ENCODE measurements around the gene NSRP1.
"Not testable (repeated sequence)": the region's sequence is repeated elsewhere in the genome, so short reads cannot be mapped to it uniquely, and the experiment has no call there.

NSRP1 gene

DNA sequence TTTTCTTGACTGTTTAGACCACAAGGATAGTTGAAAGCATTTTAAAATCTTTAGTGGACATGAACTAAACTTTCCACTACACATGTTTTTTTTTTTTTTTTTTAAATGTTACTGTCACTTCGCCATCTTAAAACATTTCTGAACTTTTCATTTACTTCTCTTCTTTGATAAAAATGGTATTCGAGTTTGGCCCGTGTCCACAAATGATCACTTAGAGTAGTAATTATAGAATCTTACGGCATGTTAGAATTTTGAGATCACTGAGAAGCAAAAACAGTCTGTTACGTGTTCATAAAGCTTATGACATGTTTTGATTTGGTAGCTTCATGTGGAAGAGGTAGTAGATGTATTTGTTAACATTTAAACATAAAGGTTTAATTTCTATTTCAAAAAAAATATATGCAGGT lies 1.1 kb downstream of the NSRP1 start:
- Histone ChIP-seq H3K9me3 (ENCODE audit: insufficient read depth, low read depth, low read length) (no peaks in the 10 kb centered on the region), H3K36me3 (ENCODE audit: insufficient read depth, low read length) (no peaks in the 10 kb centered on the region), H3F3A (ENCODE audit: low read depth) (0 out of 2 replicates have a peak, but pooled peaks cover 5% of the 10 kb centered on the region), H3K4me3 (ENCODE audit: low read length, poor library complexity, severe bottlenecking) (peak overlapping the region; percentile 92), H4K20me1 (ENCODE audit: insufficient read depth, low read length, poor library complexity, severe bottlenecking) (peaks cover 24% of the 10 kb centered on the region), H2AFZ (ENCODE audit: low read length) (no peak overlapping the region), H3K27me3 (ENCODE audit: insufficient read depth, low read length, poor library complexity, severe bottlenecking) (no peaks in the 10 kb centered on the region), H3K4me2 (ENCODE audit: low read depth, low read length, poor library complexity, severe bottlenecking) (peak overlapping the region; percentile 92), H3K9ac (ENCODE audit: low read depth, low read length, poor library complexity, severe bottlenecking) (peak overlapping the region; percentile 96), H3K4me1 (ENCODE audit: insufficient read depth, low read length, poor library complexity, severe bottlenecking) (peaks cover 42% of the 10 kb centered on the region), H3K79me2 (ENCODE audit: insufficient read depth, low read length) (peaks cover 58% of the 10 kb centered on the region), H3K9me2 (replicated peaks; ENCODE audit: low read depth, low read length) (no peaks in the 10 kb centered on the region)
- no peak for TF ChIP-seq CTCF (conservative IDR thresholded peaks at IDR 0.05; ENCODE audit: low read length)
- no peak for TF ChIP-seq EZH2phosphoT487 (IDR thresholded peaks at IDR 0.05; ENCODE audit: borderline replicate concordance)

- H3K4me2 ChIP-seq (ENCODE audit: low read depth, low read length, poor library complexity, severe bottlenecking) = peak overlapping the region; percentile 92
- H3K4me3 ChIP-seq (ENCODE audit: low read length, poor library complexity, severe bottlenecking) = peak overlapping the region; percentile 92
- H3K9me3 ChIP-seq (ENCODE audit: insufficient read depth, low read depth, low read length); H2AFZ ChIP-seq (ENCODE audit: low read length); H3K27me3 ChIP-seq (ENCODE audit: insufficient read depth, low read length, poor library complexity, severe bottlenecking); H3F3A ChIP-seq (ENCODE audit: low read depth); H3K9me2 ChIP-seq (replicated peaks; ENCODE audit: low read depth, low read length); H3K36me3 ChIP-seq (ENCODE audit: insufficient read depth, low read length): not testable (repeated sequence)
- H3K4me1 ChIP-seq (ENCODE audit: insufficient read depth, low read length, poor library complexity, severe bottlenecking) = peaks cover 34% of the 10 kb centered on the region
- H3K79me2 ChIP-seq (ENCODE audit: insufficient read depth, low read length) = peaks cover 67% of the 10 kb centered on the region
- H3K9ac ChIP-seq (ENCODE audit: low read depth, low read length, poor library complexity, severe bottlenecking) = peak overlapping the region; percentile 96
- H4K20me1 ChIP-seq (ENCODE audit: insufficient read depth, low read length, poor library complexity, severe bottlenecking) = peaks cover 24% of the 10 kb centered on the region
Measured at GRCh38 chr17:30118635-30119034, 2.0 kb downstream of the NSRP1 start.

GRCh38 chr17:30124273-30124796 lies 7.7 kb downstream of the NSRP1 start:
- peaks cover 8% of the 10 kb centered on the region; the same call in 1 of the 2 replicates for H3K36me3 ChIP-seq (ENCODE audit: insufficient read depth, low read length)
- no peak overlapping the region for H2AFZ ChIP-seq (ENCODE audit: low read length)
- H3K4me1 ChIP-seq (ENCODE audit: insufficient read depth, low read length, poor library complexity, severe bottlenecking) = peaks cover 16% of the 10 kb centered on the region
- no peaks in the 10 kb centered on the region for H3K9me3 ChIP-seq (ENCODE audit: insufficient read depth, low read depth, low read length)
- no peaks in the 10 kb centered on the region for H3K9me2 ChIP-seq (replicated peaks; ENCODE audit: low read depth, low read length)
- no peak overlapping the region for H3K4me2 ChIP-seq (ENCODE audit: low read depth, low read length, poor library complexity, severe bottlenecking)
- H4K20me1 ChIP-seq (ENCODE audit: insufficient read depth, low read length, poor library complexity, severe bottlenecking) = peaks cover 10% of the 10 kb centered on the region
- no peaks in the 10 kb centered on the region for H3K27me3 ChIP-seq (ENCODE audit: insufficient read depth, low read length, poor library complexity, severe bottlenecking)
- no peak overlapping the region for H3K9ac ChIP-seq (ENCODE audit: low read depth, low read length, poor library complexity, severe bottlenecking)
- peaks cover 50% of the 10 kb centered on the region for H3K79me2 ChIP-seq (ENCODE audit: insufficient read depth, low read length)
- H3F3A ChIP-seq (ENCODE audit: low read depth) = peaks cover 3% of the 10 kb centered on the region; the same call in 1 of the 2 replicates
- H3K4me3 ChIP-seq (ENCODE audit: low read length, poor library complexity, severe bottlenecking) = no peak overlapping the region
- no peak for TF ChIP-seq CTCF (conservative IDR thresholded peaks at IDR 0.05; ENCODE audit: low read length)
- no peak for TF ChIP-seq EZH2phosphoT487 (IDR thresholded peaks at IDR 0.05; ENCODE audit: borderline replicate concordance)

DNA sequence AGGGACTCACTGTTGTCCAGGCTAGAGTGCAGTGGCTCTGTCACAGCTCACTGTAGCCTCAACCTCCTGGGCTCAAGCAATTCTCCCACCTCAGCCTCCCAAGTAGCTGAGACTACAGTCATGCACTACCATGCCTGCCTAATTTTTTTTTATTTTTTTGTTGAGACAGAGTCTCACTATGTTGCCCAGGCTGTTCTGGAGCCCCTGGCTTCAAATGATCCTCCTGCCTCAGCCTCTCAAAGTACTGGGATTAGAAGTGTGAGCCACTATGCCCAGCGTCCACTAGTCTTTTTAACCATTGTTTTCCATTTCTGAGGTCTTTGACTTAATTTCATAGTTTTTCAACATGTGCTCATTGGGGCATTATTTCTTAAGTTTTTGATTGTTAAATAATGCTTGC lies 13.5 kb downstream of the NSRP1 start:
- Histone ChIP-seq H3K4me2 (ENCODE audit: low read depth, low read length, poor library complexity, severe bottlenecking) (no peak overlapping the region), H4K20me1 (ENCODE audit: insufficient read depth, low read length, poor library complexity, severe bottlenecking) (no peaks in the 10 kb centered on the region), H3K9ac (ENCODE audit: low read depth, low read length, poor library complexity, severe bottlenecking) (no peak overlapping the region), H3K79me2 (ENCODE audit: insufficient read depth, low read length) (peaks cover 8% of the 10 kb centered on the region; the same call in 1 of the 2 replicates), H3K4me3 (ENCODE audit: low read length, poor library complexity, severe bottlenecking) (no peak overlapping the region), H3F3A (ENCODE audit: low read depth) (no peaks in the 10 kb centered on the region), H2AFZ (ENCODE audit: low read length) (no peak overlapping the region), H3K9me2 (replicated peaks; ENCODE audit: low read depth, low read length) (no peaks in the 10 kb centered on the region), H3K36me3 (ENCODE audit: insufficient read depth, low read length) (peaks cover 14% of the 10 kb centered on the region; the same call in 1 of the 2 replicates), H3K9me3 (ENCODE audit: insufficient read depth, low read depth, low read length) (no peaks in the 10 kb centered on the region), H3K4me1 (ENCODE audit: insufficient read depth, low read length, poor library complexity, severe bottlenecking) (peaks cover 6% of the 10 kb centered on the region), H3K27me3 (ENCODE audit: insufficient read depth, low read length, poor library complexity, severe bottlenecking) (no peaks in the 10 kb centered on the region)
- TF ChIP-seq CTCF (conservative IDR thresholded peaks at IDR 0.05; ENCODE audit: low read length) (no peak), EZH2phosphoT487 (IDR thresholded peaks at IDR 0.05; ENCODE audit: borderline replicate concordance) (no peak)

Data from Loucy (cell line).